GM19099 (cell line): ENCODE data around the gene LRP8.

Experiments used
- POLR2A ChIP-seq: IDR thresholded peaks from 3 replicates; pipeline ENCODE4 v1.6.1; 2011; ENCODE audit warnings: low read depth; ENCODE audit not compliant: insufficient read length; ENCODE audit errors: extremely low read depth

LRP8 gene

GRCh38 chr1:53265581-53265980 is 62.3 kb downstream of the LRP8 start:
- TF ChIP-seq POLR2A = no peak

GRCh38 chr1:53264048-53264447 is 63.8 kb downstream of the LRP8 start:
- no peak for TF ChIP-seq POLR2A

GRCh38 chr1:53262000-53262399 is 65.9 kb downstream of the LRP8 start:
- no peak for TF ChIP-seq POLR2A

- no peak for TF ChIP-seq POLR2A
These were observed 67.1 kb downstream of the LRP8 start for GRCh38 chr1:53260631-53261247.

- TF ChIP-seq POLR2A = no peak
These were observed 67.9 kb downstream of the LRP8 start for GRCh38 chr1:53259932-53260331.

- TF ChIP-seq POLR2A = no peak
These were observed 69.7 kb downstream of the LRP8 start for GRCh38 chr1:53258216-53258615.

- no peak for TF ChIP-seq POLR2A
These were observed 70.3 kb downstream of the LRP8 start for GRCh38 chr1:53257454-53258081.

- TF ChIP-seq POLR2A = no peak
These were observed 71.1 kb downstream of the LRP8 start for GRCh38 chr1:53256511-53257453.

- TF ChIP-seq POLR2A = no peak
These were observed 72.8 kb downstream of the LRP8 start for GRCh38 chr1:53255031-53255430.

- TF ChIP-seq POLR2A = no peak
These were observed 73.7 kb downstream of the LRP8 start for GRCh38 chr1:53254011-53254640.

GRCh38 chr1:53250325-53250724 is 77.5 kb downstream of the LRP8 start:
- no peak for TF ChIP-seq POLR2A

GRCh38 chr1:53249706-53250105 is 78.2 kb downstream of the LRP8 start:
- no peak for TF ChIP-seq POLR2A

GRCh38 chr1:53246261-53247134 is 81.4 kb downstream of the LRP8 start:
- TF ChIP-seq POLR2A = no peak

- TF ChIP-seq POLR2A = no peak
These were observed 83.7 kb downstream of the LRP8 start for GRCh38 chr1:53244141-53244540.
